Cardiac muscle cell (in vitro differentiated cells and primary cell): ENCODE results near the gene C2CD4B. TPM values are rescaled to one million over a fixed set of nuclear protein-coding genes. Genes with fewer than 3 reads are reported as not detected.
A peak's percentile ranks its signal among the peaks of the same experiment; 100 is the strongest.

ENCODE experiments used
- DNase-seq, 2 donors: peaks; one replicate each; pipeline versions ENCODE4 v3.0.0 to v3.0.0-alpha.2; 2010 to 2017; ENCODE audit warnings: low read depth in 1 of 2, low spot score in 1 of 2
- H3K27ac ChIP-seq: fragments of 200-600 bp; sonication (generic); 2 replicates; pipeline ENCODE4 v1.5.1; 2016
- H3K27me3 ChIP-seq: fragments of 200-600 bp; sonication (generic); 2 replicates; pipeline ENCODE4 v1.6.0; 2016; ENCODE audit warnings: control low read depth
- H3K36me3 ChIP-seq: fragments of 200-600 bp; sonication (generic); 2 replicates; pipeline ENCODE4 v1.5.1; 2016; ENCODE audit warnings: control low read depth
- H3K4me1 ChIP-seq: fragments of 200-600 bp; sonication (generic); 2 replicates; pipeline ENCODE4 v1.8.1; 2017; ENCODE audit warnings: low read depth, mild to moderate bottlenecking, mixed run types
- H3K4me3 ChIP-seq: fragments of 200-600 bp; sonication (generic); 2 replicates; pipeline ENCODE4 v1.5.1; 2016; ENCODE audit warnings: mild to moderate bottlenecking
- H3K9me3 ChIP-seq: fragments of 200-600 bp; sonication (generic); 2 replicates; pipeline ENCODE4 v1.5.1; 2017; ENCODE audit warnings: low read depth, mild to moderate bottlenecking, control low read depth
- polyA plus RNA-seq: library from polyadenylated mRNA; unstranded; fragments of >200 nt; fragmentation: Nextera tagmentation; extraction: Ambion mirVana; gene quantifications from 2 replicates; pipeline ENCODE4 v1.2.1, GENCODE V29; 2016
- total RNA-seq: library from RNA; depleted of rRNA; stranded (reverse); fragments of >200 nt; gene quantifications from 2 replicates; pipeline ENCODE4 v1.2.3, GENCODE V29; 2016
- TF ChIP-seq, protein P1 (sequence below): IDR thresholded peaks from 2 replicates; pipeline ENCODE4 v1.5.1; 2012; ENCODE audit warnings: low read depth, mild to moderate bottlenecking, low read length

C2CD4B gene
- total and polyA plus RNA-seq, 2 experiments from 2014 or later: 0.15 TPM; not detected in 1

DNA sequence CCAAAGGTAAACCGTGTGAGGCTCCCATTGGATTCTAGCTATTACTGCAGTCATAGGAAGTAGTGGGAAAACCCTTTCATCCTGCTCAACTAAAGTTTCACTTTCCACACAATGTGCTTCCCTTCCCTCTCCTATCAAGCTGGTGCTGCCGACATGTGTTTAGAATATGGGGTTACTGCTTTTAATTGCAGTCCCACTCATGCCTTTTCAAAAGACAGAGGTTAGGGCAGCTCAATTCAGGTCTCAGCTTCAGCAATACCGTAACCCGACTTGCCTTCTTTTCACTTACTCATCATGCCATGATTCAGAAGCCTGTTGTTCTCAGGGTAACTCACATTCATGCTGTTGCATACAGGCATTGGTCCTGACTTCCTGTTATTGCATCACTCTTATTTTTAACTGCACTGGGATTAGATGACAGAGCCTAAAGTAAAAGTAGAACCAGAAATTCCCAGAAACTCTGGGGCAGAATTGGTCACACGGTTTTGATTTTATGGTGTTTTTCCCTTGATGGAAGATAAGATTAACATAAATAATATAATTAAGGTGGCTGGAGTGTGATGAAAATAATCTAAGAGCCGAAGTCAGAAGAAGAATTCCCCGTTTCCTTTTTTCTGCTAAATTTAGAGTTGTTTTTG, 45.7 kb downstream of the C2CD4B start:
- TF ChIP-seq, protein P1, sequence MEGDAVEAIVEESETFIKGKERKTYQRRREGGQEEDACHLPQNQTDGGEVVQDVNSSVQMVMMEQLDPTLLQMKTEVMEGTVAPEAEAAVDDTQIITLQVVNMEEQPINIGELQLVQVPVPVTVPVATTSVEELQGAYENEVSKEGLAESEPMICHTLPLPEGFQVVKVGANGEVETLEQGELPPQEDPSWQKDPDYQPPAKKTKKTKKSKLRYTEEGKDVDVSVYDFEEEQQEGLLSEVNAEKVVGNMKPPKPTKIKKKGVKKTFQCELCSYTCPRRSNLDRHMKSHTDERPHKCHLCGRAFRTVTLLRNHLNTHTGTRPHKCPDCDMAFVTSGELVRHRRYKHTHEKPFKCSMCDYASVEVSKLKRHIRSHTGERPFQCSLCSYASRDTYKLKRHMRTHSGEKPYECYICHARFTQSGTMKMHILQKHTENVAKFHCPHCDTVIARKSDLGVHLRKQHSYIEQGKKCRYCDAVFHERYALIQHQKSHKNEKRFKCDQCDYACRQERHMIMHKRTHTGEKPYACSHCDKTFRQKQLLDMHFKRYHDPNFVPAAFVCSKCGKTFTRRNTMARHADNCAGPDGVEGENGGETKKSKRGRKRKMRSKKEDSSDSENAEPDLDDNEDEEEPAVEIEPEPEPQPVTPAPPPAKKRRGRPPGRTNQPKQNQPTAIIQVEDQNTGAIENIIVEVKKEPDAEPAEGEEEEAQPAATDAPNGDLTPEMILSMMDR: no peak
- Histone ChIP-seq H3K4me3 (no peak overlapping the region), H3K36me3 (no peaks in the 10 kb centered on the region), H3K27me3 (no peaks in the 10 kb centered on the region), H3K9me3 (no peaks in the 10 kb centered on the region), H3K4me1 (no peaks in the 10 kb centered on the region), H3K27ac (no peak overlapping the region)
- DNase-seq: peak in 1 of 2 donors; percentile 95

DNA sequence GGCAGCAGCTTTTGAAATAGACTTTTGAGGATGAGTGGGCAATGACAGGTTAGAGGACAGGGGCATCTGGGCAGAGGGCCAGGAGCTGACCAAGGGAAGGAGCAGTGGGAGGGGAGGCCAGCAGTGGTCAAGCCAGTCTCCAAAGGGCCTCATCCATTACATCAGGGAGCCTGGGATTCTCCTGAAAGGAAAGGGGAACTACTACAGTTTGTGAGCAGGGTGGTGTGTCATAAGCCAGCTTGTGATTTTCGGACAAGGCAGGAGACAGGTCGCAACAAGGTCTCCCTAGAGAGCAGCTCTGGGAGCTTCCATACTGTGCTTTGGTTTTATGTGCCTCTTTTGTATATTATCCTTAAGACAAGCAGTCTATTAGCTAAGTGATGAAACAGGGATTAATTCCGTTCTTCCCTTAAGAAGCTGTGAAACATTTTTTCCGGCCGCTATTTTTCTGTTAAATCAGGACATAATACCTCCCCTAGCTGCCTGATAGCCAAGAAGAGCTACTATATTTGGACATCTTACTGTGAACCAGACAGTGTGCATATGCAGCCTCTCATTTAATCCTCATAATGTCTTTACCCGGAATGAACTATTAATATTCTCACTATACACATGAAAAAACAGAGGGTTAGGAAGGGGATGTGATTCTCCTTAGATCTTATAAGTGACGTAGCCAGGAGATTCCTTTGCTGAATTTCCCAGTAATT, 46.4 kb downstream of the C2CD4B start:
- Histone ChIP-seq H3K27ac (no peak overlapping the region), H3K4me3 (no peak overlapping the region), H3K27me3 (no peaks in the 10 kb centered on the region), H3K4me1 (no peaks in the 10 kb centered on the region), H3K9me3 (no peaks in the 10 kb centered on the region), H3K36me3 (no peaks in the 10 kb centered on the region)
- TF ChIP-seq, protein P1: no peak
- peak in 1 of 2 donors; percentile 9 for DNase-seq

DNA sequence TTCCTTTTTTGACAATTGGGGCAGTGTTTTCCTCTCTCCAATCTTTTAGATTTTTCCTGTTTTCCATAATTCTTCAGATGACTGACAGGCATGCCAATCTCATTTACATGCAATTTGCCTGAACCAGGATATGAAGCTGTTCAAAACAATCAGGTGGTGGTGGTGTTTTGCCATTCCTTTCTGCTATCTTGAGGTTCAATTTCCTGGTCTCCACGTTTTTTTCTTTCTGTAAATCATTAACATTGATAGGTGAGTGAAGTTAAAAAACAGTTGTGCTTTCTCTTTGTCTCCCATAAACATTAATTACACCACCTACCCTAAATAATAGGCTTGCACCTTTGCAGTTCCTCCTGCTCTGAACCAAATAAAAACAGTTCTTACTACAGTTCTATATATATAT, 49.2 kb downstream of the C2CD4B start:
- no peak overlapping the region for H3K4me3 ChIP-seq
- TF ChIP-seq, protein P1: no peak
- no peaks in the 10 kb centered on the region for H3K36me3 ChIP-seq
- no peak overlapping the region for H3K27ac ChIP-seq
- no peaks in the 10 kb centered on the region for H3K4me1 ChIP-seq
- no peak for DNase-seq
- no peaks in the 10 kb centered on the region for H3K9me3 ChIP-seq
- H3K27me3 ChIP-seq: no peaks in the 10 kb centered on the region

Other genes with a start within 250 kb of the C2CD4B start
- 13.8 and 31.8 TPM in 2 replicates for gene VPS13C, start 104.8 kb downstream of the C2CD4B start, total RNA-seq
- gene VPS13C, start 104.8 kb downstream of the C2CD4B start, polyA plus RNA-seq: 4.5 and 8.8 TPM in 2 replicates
- not detected in 2 replicates for gene C2CD4A, start 98.3 kb downstream of the C2CD4B start, total RNA-seq
- not detected in 2 replicates for gene C2CD4A, start 98.3 kb downstream of the C2CD4B start, polyA plus RNA-seq
- 18.7 and 27.3 TPM in 2 replicates for gene TLN2, start 225.3 kb upstream of the C2CD4B start, total RNA-seq
- 13.5 and 16.2 TPM in 2 replicates for gene TLN2, start 225.3 kb upstream of the C2CD4B start, polyA plus RNA-seq